HCT116 (cell line): ENCODE measurements around the gene KRT86. TPM values are rescaled to one million over a fixed set of nuclear protein-coding genes. Genes with fewer than 3 reads are reported as not detected.

Source experiments
- ATAC-seq: fragments of 200-7000 bp; cut with Tn5 transposase; 2 replicates; pipeline ENCODE4 v1.9.1; 2020; ENCODE audit warnings: mild to moderate bottlenecking, moderate library complexity
- BruUV-seq: library from RNA; stranded (reverse); fragments of 400-500 nt; replicated peaks from 2 replicates; lab custom pipeline; 2021; lab: Mats Ljungman, UMichigan
- CTCF ChIA-PET: fragments of 300-600 bp; sonication (Branson Sonifier 250); formaldehyde crosslinking; loops from one replicate; lab custom pipeline; 2021; ENCODE audit warnings: antibody characterized with exemption; lab: Charles Lee
- POLR2A ChIA-PET: fragments of 300-600, 350-600 bp; sonication (Branson Sonifier 250); formaldehyde crosslinking; loops from one replicate; lab custom pipeline; 2021; ENCODE audit warnings: antibody characterized with exemption; lab: Charles Lee
- RAD21 ChIA-PET, 2 experiments: fragments of 300-600 bp; sonication (Branson Sonifier 250); formaldehyde crosslinking; loops; one replicate each; lab custom pipeline; 2023; ENCODE audit warnings: low total read pairs in 2 of 2; ENCODE audit not compliant: uncharacterized antibody in 2 of 2, unreplicated experiment in 2 of 2, low non-redundant PET in 1 of 2; lab: Charles Lee
- DNase-seq: peaks from one replicate; pipeline ENCODE4 v3.0.0-alpha.2; 2010; ENCODE audit warnings: low read depth, low spot score
- H2AFZ ChIP-seq: fragments of 200-600 bp; shearing (Covaris generic), sonication (generic); 2 replicates; pipeline ENCODE4 v1.6.1; 2017; ENCODE audit warnings: low read depth, mixed run types, mixed read lengths, antibody characterized with exemption, low read length; ENCODE audit not compliant: poor library complexity, severe bottlenecking
- H3K27ac ChIP-seq: 2 replicates; pipeline ENCODE4 v1.5.1; 2012; ENCODE audit warnings: low read depth, low read length
- H3K27me3 ChIP-seq: fragments of 200-600 bp; sonication (generic); 2 replicates; pipeline ENCODE4 v1.6.1; 2016; ENCODE audit warnings: mixed run types, low read length, mixed read lengths; ENCODE audit not compliant: insufficient read depth
- H3K36me3 ChIP-seq, 2 experiments: fragments of 200-500 bp in 1 of 2; fragments of 200-600 bp in 1 of 2; sonication (Bioruptor generic) in 1 of 2; sonication (generic) in 1 of 2; 2 replicates each; pipeline versions ENCODE4 v1.5.1 to v1.6.1; 2014 to 2016; ENCODE audit warnings: low read length in 2 of 2, inconsistent platforms in 1 of 2, mixed read lengths in 1 of 2, mixed run types in 1 of 2; ENCODE audit not compliant: insufficient read depth in 2 of 2, control insufficient read depth in 1 of 2
- H3K4me1 ChIP-seq, 2 experiments: fragments of 200-600 bp in 1 of 2; sonication (generic) in 1 of 2; 2 replicates each; pipeline versions ENCODE4 v1.5.1 to v1.6.1; 2012 to 2017; ENCODE audit warnings: low read length in 2 of 2, inconsistent platforms in 1 of 2, mild to moderate bottlenecking in 1 of 2, mixed read lengths in 1 of 2, mixed run types in 1 of 2, moderate library complexity in 1 of 2; ENCODE audit not compliant: insufficient read depth in 2 of 2, control insufficient read depth in 1 of 2
- H3K4me2 ChIP-seq: fragments of 200-600 bp; sonication (generic); 2 replicates; pipeline ENCODE4 v1.6.1; 2017; ENCODE audit warnings: mixed run types, low read length, mixed read lengths
- H3K4me3 ChIP-seq, 2 experiments: fragments of 200-600 bp in 1 of 2; sonication (generic) in 1 of 2; replicated peaks in 1 of 2; 2 replicates each; pipeline ENCODE4 v1.5.1; 2011 to 2016; ENCODE audit warnings: low read length in 2 of 2, control low read depth in 1 of 2, low read depth in 1 of 2, mild to moderate bottlenecking in 1 of 2, mixed read lengths in 1 of 2, mixed run types in 1 of 2
- H3K79me2 ChIP-seq: fragments of 200-600 bp; sonication (generic); 2 replicates; pipeline ENCODE4 v1.6.1; 2017; ENCODE audit warnings: mild to moderate bottlenecking, mixed run types, low read length, moderate library complexity, mixed read lengths; ENCODE audit not compliant: insufficient read depth
- H3K9ac ChIP-seq: fragments of 200-600 bp; sonication (generic); 2 replicates; pipeline ENCODE4 v1.6.1; 2016; ENCODE audit warnings: low read length, mixed read lengths
- H3K9me2 ChIP-seq: fragments of 200-600 bp; sonication (generic), shearing (Covaris generic); 2 replicates; pipeline ENCODE4 v1.6.1; 2017; ENCODE audit warnings: mixed run types, mild to moderate bottlenecking, moderate library complexity; ENCODE audit not compliant: insufficient read depth
- H3K9me3 ChIP-seq, 2 experiments: fragments of 200-500 bp in 1 of 2; fragments of 200-600 bp in 1 of 2; sonication (Bioruptor generic) in 1 of 2; sonication (generic) in 1 of 2; 2 replicates each; pipeline ENCODE4 v1.6.1; 2014 to 2017; ENCODE audit warnings: low read length in 2 of 2, mixed read lengths in 2 of 2, inconsistent platforms in 1 of 2, low read depth in 1 of 2, mild to moderate bottlenecking in 1 of 2, mixed run types in 1 of 2, moderate library complexity in 1 of 2; ENCODE audit not compliant: control insufficient read depth in 1 of 2, insufficient read depth in 1 of 2
- H4K20me1 ChIP-seq: fragments of 200-600 bp; sonication (generic), shearing (Covaris generic); 2 replicates; pipeline ENCODE4 v1.6.1; 2017; ENCODE audit warnings: mixed run types, mild to moderate bottlenecking, moderate library complexity; ENCODE audit not compliant: insufficient read depth
- ELF1 ChIP-seq: IDR thresholded peaks from 2 replicates; pipeline ENCODE4 v1.6.1; 2012; ENCODE audit warnings: low read depth, borderline replicate concordance
- EZH2 ChIP-seq: fragments of 200-600 bp; sonication (generic); IDR thresholded peaks from 2 replicates; pipeline ENCODE4 v1.6.1; 2017; ENCODE audit warnings: antibody characterized with exemption, mixed run types
- EZH2phosphoT487 ChIP-seq: fragments of 200-600 bp; IDR thresholded peaks from 2 replicates; pipeline ENCODE4 v1.6.1; 2018; ENCODE audit warnings: antibody characterized with exemption, borderline replicate concordance
- JUND ChIP-seq: IDR thresholded peaks from 2 replicates; pipeline ENCODE4 v1.6.1; 2012
- POLR2AphosphoS5 ChIP-seq: IDR thresholded peaks from 2 replicates; pipeline ENCODE4 v1.6.1; 2011; ENCODE audit warnings: mild to moderate bottlenecking, low read depth, low read length, moderate library complexity
- RAD21 ChIP-seq: IDR thresholded peaks from 2 replicates; pipeline ENCODE4 v1.6.1; 2012; ENCODE audit warnings: low read depth, mild to moderate bottlenecking
- SP1 ChIP-seq: IDR thresholded peaks from 2 replicates; pipeline ENCODE4 v1.6.1; 2012; ENCODE audit warnings: low read depth
- SRF ChIP-seq: IDR thresholded peaks from 2 replicates; pipeline ENCODE4 v1.6.1; 2012; ENCODE audit warnings: low read depth
- ZNF274 ChIP-seq: fragments of 200-500 bp; sonication (Bioruptor generic); IDR thresholded peaks from 2 replicates; pipeline ENCODE4 v1.6.1; 2014; ENCODE audit warnings: mild to moderate bottlenecking, low read depth, low read length, inconsistent platforms
- intact Hi-C: fragments of 100-400 bp; cut with micrococcal nuclease; formaldehyde crosslinking; loops from 2 replicates; pipeline ENCODE4 v1.10.0; 2022
- total RNA-seq: library from RNA; stranded (reverse); gene quantifications from one replicate; pipeline ENCODE4 v1.2.1, GENCODE V29; 2021; ENCODE audit not compliant: unreplicated experiment
- TF ChIP-seq, protein P1 (sequence below), 3 experiments: fragments of 200-600 bp in 1 of 3; sonication (generic) in 1 of 3; IDR thresholded peaks in 2 of 3; conservative IDR thresholded peaks in 1 of 3; 2 replicates each; pipeline ENCODE4 v1.5.1; 2012 to 2017; ENCODE audit warnings: low read depth in 2 of 3, low read length in 2 of 3, antibody characterized with exemption in 1 of 3, borderline replicate concordance in 1 of 3, control low read depth in 1 of 3, mild to moderate bottlenecking in 1 of 3, mixed read lengths in 1 of 3, mixed run types in 1 of 3, moderate library complexity in 1 of 3; ENCODE audit not compliant: insufficient read depth in 1 of 3

KRT86 gene
- total RNA-seq, 1 experiment from 2014 or later = 1.5 TPM

DNA sequence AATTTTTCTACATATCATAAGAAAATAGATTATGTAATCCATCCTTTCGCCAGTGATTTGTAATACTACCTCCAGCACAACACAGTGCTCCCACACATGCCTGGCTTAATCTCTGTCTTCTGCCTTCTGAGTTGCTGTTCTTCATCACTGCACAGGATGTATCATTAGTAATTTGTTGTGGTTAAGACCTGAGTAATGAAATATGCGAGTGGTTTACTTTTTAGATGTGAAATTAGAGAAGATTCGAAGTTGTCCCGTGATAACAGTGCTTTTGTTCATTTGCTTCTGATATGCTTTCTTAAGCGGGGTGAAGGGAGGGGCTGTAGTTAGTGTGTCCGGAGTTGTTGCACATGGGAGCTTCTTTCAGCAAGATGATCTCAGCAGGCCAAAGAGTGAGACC, 74.8 kb downstream of the KRT86 start:
- DNase-seq (no peak), ATAC-seq (no peak)
- Histone ChIP-seq H2AFZ (no peak overlapping the region), H3K9me2 (no peaks in the 10 kb centered on the region), H4K20me1 (no peaks in the 10 kb centered on the region), H3K4me3 (no peak overlapping the region), H3K27ac (no peak overlapping the region), H3K9me3 (no peaks in the 10 kb centered on the region), H3K9ac (no peak overlapping the region), H3K27me3 (no peaks in the 10 kb centered on the region; the same call in 1 of the 2 replicates), H3K36me3 (no peaks in the 10 kb centered on the region), H3K79me2 (no peaks in the 10 kb centered on the region), H3K4me2 (no peak overlapping the region), H3K4me1 (peaks cover 14 to 29% of the 10 kb centered on the region in 2 experiments)
- TF ChIP-seq JUND = no peak
- no peak for TF ChIP-seq EZH2phosphoT487
- RAD21 ChIA-PET = no interaction called here
- intact Hi-C loops = no loop called here
- CTCF ChIA-PET = no interaction called here
- POLR2A ChIA-PET = no interaction called here
- BruUV-seq = no TSS peak

DNA sequence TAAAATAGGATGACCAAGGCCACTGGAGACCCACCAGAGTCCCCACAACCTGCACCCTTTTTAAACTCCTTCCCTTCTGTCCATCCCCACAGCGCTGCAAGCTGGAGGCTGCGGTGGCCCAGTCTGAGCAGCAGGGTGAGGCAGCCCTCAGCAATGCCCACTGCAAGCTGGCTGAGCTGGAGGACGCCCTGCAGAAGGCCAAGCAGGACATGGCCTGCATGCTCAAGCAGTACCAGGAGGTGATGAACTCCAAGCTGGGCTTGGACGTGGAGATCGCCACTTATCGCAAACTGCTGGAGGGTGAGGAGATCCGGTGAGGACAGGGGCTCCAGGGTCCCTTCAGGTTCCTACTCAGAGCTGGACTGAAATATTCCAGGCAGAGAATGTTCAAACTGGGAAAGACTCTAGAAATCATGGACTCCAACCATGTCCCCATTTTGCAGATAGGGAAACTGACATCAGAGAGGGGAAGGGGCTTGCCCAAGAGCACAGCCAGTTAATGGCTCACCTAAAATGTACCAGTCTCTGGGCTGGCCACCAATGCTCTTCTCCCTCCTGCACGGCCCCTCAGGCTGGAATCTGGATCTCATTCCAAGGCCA, 75.7 kb downstream of the KRT86 start:
- RAD21 ChIA-PET = no interaction called here
- ATAC-seq (no peak), DNase-seq (no peak)
- BruUV-seq = no TSS peak
- no peaks in the 10 kb centered on the region for H3K36me3 ChIP-seq
- no peaks in the 10 kb centered on the region for H3K9me2 ChIP-seq
- H3K9ac ChIP-seq = no peak overlapping the region
- H3K27ac ChIP-seq = no peak overlapping the region
- POLR2A ChIA-PET = no interaction called here
- no peaks in the 10 kb centered on the region; the same call in 1 of the 2 replicates for H3K27me3 ChIP-seq
- H2AFZ ChIP-seq = no peak overlapping the region
- no peak overlapping the region for H3K4me3 ChIP-seq
- H3K4me1 ChIP-seq = peaks cover 10 to 20% of the 10 kb centered on the region in 2 experiments
- H3K79me2 ChIP-seq = no peaks in the 10 kb centered on the region
- CTCF ChIA-PET = no interaction called here
- intact Hi-C loops = no loop called here
- no peaks in the 10 kb centered on the region for H3K9me3 ChIP-seq
- H3K4me2 ChIP-seq = no peak overlapping the region
- no peaks in the 10 kb centered on the region for H4K20me1 ChIP-seq
- TF ChIP-seq SP1 = no peak
- TF ChIP-seq RAD21 = no peak
- TF ChIP-seq JUND = no peak
- no peak for TF ChIP-seq ZNF274
- TF ChIP-seq SRF = no peak
- TF ChIP-seq ELF1 = no peak
- no peak for TF ChIP-seq POLR2AphosphoS5
- TF ChIP-seq EZH2 = no peak
- TF ChIP-seq, protein P1, sequence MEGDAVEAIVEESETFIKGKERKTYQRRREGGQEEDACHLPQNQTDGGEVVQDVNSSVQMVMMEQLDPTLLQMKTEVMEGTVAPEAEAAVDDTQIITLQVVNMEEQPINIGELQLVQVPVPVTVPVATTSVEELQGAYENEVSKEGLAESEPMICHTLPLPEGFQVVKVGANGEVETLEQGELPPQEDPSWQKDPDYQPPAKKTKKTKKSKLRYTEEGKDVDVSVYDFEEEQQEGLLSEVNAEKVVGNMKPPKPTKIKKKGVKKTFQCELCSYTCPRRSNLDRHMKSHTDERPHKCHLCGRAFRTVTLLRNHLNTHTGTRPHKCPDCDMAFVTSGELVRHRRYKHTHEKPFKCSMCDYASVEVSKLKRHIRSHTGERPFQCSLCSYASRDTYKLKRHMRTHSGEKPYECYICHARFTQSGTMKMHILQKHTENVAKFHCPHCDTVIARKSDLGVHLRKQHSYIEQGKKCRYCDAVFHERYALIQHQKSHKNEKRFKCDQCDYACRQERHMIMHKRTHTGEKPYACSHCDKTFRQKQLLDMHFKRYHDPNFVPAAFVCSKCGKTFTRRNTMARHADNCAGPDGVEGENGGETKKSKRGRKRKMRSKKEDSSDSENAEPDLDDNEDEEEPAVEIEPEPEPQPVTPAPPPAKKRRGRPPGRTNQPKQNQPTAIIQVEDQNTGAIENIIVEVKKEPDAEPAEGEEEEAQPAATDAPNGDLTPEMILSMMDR (IDR thresholded peaks at IDR 0.05 in 2 of 3, conservative IDR thresholded peaks at IDR 0.05 in 1 of 3; ENCODE audit: borderline replicate concordance in 1 of 3, insufficient read depth in 1 of 3, low read depth in 2 of 3, low read length in 2 of 3) = no peak
